ENCODE results near the gene TPM1.
"Not testable (repeated sequence)": the region's sequence is repeated elsewhere in the genome, so short reads cannot be mapped to it uniquely, and the experiment has no call there.

TPM1 gene

DNA sequence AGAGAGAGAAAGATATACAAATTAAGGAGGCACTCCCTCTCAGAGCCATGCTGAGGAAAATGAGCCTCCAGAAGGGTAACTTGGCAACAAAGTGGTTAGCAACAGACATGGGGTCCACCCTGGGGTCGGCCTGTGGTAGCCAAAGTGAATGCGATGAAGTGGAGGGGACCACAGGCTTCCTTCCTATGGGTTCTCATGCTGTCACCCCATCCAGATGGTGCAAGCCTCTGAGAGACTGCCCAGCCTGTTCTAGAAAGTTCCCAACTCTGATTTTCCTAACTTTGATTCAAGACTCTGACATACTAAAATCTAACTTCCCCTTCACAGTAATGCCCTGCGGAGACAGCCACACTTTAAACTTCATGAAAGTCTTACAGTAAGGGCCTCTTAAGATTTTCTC, 60.9 kb downstream of the TPM1 start:
- TF ChIP-seq, protein P1, sequence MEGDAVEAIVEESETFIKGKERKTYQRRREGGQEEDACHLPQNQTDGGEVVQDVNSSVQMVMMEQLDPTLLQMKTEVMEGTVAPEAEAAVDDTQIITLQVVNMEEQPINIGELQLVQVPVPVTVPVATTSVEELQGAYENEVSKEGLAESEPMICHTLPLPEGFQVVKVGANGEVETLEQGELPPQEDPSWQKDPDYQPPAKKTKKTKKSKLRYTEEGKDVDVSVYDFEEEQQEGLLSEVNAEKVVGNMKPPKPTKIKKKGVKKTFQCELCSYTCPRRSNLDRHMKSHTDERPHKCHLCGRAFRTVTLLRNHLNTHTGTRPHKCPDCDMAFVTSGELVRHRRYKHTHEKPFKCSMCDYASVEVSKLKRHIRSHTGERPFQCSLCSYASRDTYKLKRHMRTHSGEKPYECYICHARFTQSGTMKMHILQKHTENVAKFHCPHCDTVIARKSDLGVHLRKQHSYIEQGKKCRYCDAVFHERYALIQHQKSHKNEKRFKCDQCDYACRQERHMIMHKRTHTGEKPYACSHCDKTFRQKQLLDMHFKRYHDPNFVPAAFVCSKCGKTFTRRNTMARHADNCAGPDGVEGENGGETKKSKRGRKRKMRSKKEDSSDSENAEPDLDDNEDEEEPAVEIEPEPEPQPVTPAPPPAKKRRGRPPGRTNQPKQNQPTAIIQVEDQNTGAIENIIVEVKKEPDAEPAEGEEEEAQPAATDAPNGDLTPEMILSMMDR (IDR thresholded peaks at IDR 0.05; ENCODE audit: low read depth, low read length) = no peak
- DNase-seq (ENCODE audit: extremely low read depth, low read depth) = no peak

DNA sequence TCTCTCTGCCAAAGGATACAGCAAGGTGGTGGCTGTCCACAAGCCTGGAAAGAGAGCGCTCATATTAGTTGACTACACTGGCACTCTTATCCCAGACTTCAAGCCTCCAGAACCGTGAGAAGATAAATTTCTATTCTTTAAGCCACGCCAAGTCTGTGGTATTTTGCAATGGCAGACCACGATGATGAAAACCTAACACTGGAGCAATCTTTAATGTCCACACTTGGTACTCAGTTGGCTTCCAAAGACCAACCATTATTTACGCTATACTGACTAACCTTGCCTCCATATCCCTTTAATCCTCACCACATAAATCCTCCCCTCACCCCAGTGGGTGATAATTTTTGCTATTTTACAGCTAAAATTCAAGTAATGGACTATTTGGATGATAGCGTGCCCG, 62.2 kb downstream of the TPM1 start:
- DNase-seq (ENCODE audit: extremely low read depth, low read depth) = no peak
- TF ChIP-seq, protein P1 (IDR thresholded peaks at IDR 0.05; ENCODE audit: low read depth, low read length) = no peak

DNA sequence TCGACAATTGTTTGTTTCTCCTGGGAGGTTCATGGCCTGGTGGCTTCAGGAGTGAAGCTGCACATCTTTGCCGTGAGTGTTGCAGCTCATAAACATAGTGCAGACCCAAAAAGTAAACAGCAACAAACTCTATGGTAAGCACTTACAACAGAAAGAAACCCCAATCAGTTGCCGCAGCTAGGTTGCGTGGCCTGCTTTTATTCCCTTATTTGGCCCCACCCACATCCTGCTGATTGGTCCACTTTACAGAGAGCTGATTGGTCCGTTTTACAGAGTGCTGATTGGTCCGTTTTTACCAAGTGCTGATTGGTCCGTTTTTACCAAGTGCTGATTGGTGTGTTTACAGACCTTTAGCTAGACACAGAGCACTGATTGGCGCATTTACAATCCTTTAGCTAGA, 62.8 kb downstream of the TPM1 start:
- DNase-seq (ENCODE audit: extremely low read depth, low read depth) = not testable (repeated sequence)

DNA sequence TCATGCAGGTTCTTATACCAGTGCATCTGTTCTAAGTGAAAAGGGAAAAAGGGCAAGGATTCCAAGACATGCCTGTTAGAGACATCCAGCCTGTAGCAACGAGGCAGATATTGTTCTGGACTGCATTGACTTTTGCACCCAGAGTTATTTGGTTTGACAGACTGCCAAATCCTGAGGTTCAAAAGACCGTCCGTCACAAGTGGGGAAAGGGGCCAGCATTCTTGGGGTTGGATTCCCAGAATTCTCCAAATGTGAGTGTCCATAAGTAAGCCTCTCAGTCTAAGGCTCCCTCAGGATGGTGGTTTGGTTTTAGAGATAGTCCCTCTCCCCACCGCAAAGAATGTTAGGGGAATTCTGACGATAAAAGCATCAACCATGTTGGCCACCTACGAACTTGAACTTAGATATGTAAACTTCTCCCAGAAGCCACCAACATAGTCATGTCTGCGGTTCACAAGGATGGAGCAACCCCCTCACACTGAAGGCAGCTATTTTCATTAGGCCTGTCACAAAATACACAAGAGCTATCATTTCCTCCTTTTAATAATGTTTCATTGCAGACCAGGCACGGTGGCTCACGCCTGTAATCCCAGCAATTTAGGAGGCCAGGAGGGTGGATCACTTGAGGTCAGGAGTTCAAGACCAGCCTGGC, 65.5 kb downstream of the TPM1 start:
- DNase-seq (ENCODE audit: extremely low read depth, low read depth) = peak; percentile 100
- TF ChIP-seq, protein P1 (IDR thresholded peaks at IDR 0.05; ENCODE audit: low read depth, low read length) = no peak

DNA sequence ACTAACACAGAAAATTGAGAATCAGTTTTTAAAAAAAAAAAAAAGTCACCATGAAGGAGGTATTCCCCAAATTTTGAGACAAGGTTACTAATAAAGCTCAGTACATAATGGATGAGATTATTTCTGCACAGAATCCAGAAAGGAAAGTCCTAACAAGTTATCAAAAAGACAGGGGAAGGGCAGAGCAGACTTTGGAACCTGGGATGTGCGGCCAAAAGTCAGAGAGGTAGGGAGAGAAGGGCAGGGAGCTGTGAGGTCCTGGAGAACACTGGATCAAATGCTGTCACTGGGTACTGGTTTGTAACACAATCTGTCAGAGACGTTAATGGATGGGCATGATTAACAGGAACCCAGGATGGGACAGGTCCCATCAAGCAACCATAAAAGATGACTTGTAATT, 67.0 kb downstream of the TPM1 start:
- TF ChIP-seq, protein P1 (IDR thresholded peaks at IDR 0.05; ENCODE audit: low read depth, low read length) = no peak
- DNase-seq (ENCODE audit: extremely low read depth, low read depth) = no peak

DNA sequence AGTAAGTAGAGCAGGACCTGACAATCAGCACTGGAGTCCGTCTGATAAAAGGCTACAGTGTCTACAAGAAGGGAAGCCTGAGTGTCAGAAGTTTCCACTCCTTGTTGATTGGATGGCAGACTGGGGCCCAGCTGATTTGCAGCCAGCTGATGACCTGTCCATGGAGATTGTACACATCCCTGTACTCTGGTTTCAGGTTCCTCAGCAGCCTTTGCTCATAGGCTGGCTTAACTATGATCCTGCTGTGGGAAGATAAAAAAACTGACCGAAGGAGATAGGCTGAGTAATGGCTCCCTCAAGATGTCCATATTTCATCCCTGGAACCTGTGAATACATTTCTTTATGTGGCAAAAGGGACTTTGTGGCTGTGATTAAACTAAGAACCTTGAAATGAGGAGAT, 67.4 kb downstream of the TPM1 start:
- TF ChIP-seq, protein P1 (IDR thresholded peaks at IDR 0.05; ENCODE audit: low read depth, low read length) = no peak
- no peak for DNase-seq (ENCODE audit: extremely low read depth, low read depth)

DNA sequence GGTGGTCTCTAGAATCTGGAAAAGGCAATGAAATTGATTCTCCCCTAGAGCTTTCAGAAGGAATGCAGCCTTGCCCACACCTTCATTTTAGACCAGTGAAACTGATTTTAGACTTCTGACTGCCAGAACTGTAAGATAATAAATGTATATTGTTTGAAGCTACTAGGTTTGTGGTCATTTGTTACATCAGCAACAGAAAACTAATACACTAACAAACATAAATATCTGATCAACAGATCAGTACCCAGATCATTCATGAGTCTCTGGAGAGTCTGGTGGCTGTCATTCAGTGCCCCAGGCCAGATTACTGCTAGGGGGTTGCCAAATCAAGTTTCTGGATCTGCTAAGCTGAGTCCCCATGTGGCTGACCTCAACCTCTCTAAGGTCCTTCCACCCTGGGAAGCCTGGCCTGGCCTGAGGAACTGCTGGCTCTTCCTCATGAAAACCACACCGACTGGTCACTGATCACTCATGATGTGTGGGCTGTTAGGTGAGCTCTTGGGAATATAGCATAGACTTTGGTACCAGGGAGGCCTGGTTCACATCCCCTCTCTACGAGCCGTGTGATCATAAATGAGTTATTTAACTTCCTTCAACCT, 68.0 kb downstream of the TPM1 start:
- no peak for DNase-seq (ENCODE audit: extremely low read depth, low read depth)
- TF ChIP-seq, protein P1 (IDR thresholded peaks at IDR 0.05; ENCODE audit: low read depth, low read length) = no peak

DNA sequence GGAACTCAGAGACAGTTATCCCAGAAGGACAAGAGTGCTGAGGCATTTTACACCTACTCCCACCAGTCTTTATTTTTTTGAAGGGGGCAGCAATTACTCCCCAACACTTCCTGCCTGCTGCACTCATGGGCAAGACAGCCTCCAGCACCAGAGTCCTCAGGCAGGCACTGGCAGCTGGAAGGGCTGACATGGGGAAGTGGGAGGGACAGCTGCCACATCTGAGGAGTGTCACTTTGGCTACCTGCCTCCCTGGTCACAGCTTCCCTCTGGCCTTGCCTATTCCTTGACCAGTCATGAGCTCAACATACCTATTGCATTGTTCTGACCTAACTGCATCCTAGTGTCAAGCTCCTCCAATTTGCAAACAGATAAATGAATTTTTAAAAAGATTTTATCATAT, 68.9 kb downstream of the TPM1 start:
- no peak for DNase-seq (ENCODE audit: extremely low read depth, low read depth)
- TF ChIP-seq, protein P1 (IDR thresholded peaks at IDR 0.05; ENCODE audit: low read depth, low read length) = no peak

Measured in AG09319 (cell line).